ENCODE data around the gene DNM3.

Gene DNM3

DNA sequence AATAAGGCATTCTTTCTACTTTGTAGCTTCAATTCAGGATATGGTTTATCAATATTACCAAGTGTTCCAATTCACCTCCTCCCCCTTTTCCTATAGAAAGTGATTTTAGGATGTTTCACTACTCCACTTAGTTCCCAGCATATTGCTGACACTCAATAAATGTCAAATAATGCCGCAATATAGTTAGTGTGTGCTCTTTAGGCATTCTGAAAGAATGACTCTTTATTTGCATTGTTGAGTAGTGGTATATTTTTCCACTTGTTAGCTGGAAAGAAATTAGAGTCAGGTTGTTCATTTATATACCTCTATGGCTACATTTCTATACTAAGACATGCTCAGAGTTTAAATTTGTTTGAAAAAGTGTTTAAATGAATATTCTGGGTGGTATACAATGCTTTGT, 424.6 kb downstream of the DNM3 start:
- Histone ChIP-seq H3K27ac (ENCODE audit: insufficient read depth in 1 of 2, low read depth in 1 of 2, low read length in 2 of 2, poor library complexity in 1 of 2, severe bottlenecking in 2 of 2) (no peak overlapping the region), H3K4me1 (ENCODE audit: control extremely low read depth in 1 of 4, control insufficient read depth in 4 of 4, insufficient read depth in 4 of 4, low read length in 3 of 4) (no peaks in the 10 kb centered on the region), H3K4me3 (ENCODE audit: control insufficient read depth in 1 of 7, extremely low read depth in 1 of 7, insufficient read depth in 4 of 7, low read depth in 2 of 7, low read length in 6 of 7) (no peak overlapping the region), H3K9me3 (ENCODE audit: control extremely low read depth in 1 of 5, control insufficient read depth in 4 of 5, insufficient read depth in 2 of 5, low read depth in 1 of 5, low read length in 4 of 5) (peaks cover 0 to 14% (median 5%) of the 10 kb centered on the region in 5 experiments), H3K36me3 (ENCODE audit: control insufficient read depth in 4 of 4, insufficient read depth in 4 of 4, low read length in 3 of 4) (no peaks in the 10 kb centered on the region), H3K27me3 (replicated peaks in 2 of 5; ENCODE audit: control insufficient read depth in 4 of 5, insufficient read depth in 5 of 5, low read length in 4 of 5) (no peaks in the 10 kb centered on the region)
- POLR2A ChIA-PET = no interaction called here
- DNase-seq = no peak
- CTCF ChIA-PET = no interaction called here
- no CpG with 5 or more reads among the region's 1 CpG for WGBS (ENCODE audit: insufficient coverage)

DNA sequence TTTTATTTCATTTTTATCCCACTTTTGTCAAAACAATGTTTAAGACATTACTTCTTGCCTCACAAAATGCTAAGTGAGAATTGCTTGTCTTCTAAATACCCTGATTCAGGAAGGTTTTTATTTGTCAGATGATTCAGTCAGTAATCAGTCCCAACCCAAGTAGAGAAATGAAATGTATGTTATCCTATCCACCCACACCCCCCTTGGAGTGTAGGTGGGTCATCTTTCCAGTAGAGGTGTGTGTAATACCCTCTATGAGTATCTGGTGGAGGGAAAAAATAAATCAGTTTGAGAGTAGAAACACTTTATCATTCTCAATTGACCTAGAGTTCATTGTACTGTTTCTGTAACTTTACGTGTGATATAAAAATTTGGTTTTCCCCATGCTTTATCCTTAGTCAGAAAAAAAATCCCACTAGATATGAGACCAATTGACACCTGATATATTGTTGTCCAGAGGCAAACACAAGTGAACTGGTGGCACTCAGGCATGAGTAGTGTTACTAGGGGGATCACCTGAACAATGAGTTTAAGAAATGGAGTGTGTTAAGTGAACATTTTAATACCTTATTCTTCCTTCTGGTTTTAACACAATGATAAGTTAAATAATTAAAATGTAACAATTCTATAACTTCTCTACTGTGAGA, 425.4 kb downstream of the DNM3 start:
- Histone ChIP-seq H3K4me3 (ENCODE audit: control insufficient read depth in 1 of 7, extremely low read depth in 1 of 7, insufficient read depth in 4 of 7, low read depth in 2 of 7, low read length in 6 of 7) (no peak overlapping the region), H3K36me3 (ENCODE audit: control insufficient read depth in 4 of 4, insufficient read depth in 4 of 4, low read length in 3 of 4) (no peaks in the 10 kb centered on the region), H3K27ac (ENCODE audit: insufficient read depth in 1 of 2, low read depth in 1 of 2, low read length in 2 of 2, poor library complexity in 1 of 2, severe bottlenecking in 2 of 2) (no peak overlapping the region), H3K9me3 (ENCODE audit: control extremely low read depth in 1 of 5, control insufficient read depth in 4 of 5, insufficient read depth in 2 of 5, low read depth in 1 of 5, low read length in 4 of 5) (peaks cover 0 to 6% (median 2%) of the 10 kb centered on the region in 5 experiments), H3K27me3 (replicated peaks in 2 of 5; ENCODE audit: control insufficient read depth in 4 of 5, insufficient read depth in 5 of 5, low read length in 4 of 5) (no peaks in the 10 kb centered on the region), H3K4me1 (ENCODE audit: control extremely low read depth in 1 of 4, control insufficient read depth in 4 of 4, insufficient read depth in 4 of 4, low read length in 3 of 4) (no peaks in the 10 kb centered on the region)
- ChIA-PET CTCF (no interaction called here), POLR2A (no interaction called here)
- no CpG with 5 or more reads among the region's 1 CpG for WGBS (ENCODE audit: insufficient coverage)
- DNase-seq = no peak

DNA sequence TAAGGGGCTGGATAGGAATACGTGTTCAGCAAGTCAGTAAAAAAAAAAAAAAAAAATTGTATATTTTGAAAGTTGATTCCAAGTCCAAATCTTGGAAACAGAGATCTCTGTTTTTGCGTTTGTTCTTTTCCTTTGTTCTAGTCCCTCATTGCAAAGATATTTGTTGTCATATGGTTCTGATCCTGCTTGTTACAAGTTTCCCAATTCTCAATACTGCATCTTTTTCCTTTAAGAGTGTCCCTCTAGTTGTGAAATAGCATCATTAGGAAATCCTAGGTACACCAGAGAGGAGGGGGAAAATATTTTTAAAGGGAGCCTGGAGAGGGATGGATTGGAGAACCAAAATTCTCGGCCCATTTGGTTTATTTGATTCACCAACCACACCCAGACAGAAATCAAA, 426.9 kb downstream of the DNM3 start:
- H3K36me3 ChIP-seq (ENCODE audit: control insufficient read depth in 4 of 4, insufficient read depth in 4 of 4, low read length in 3 of 4) = no peaks in the 10 kb centered on the region
- H3K4me3 ChIP-seq (ENCODE audit: control insufficient read depth in 1 of 7, extremely low read depth in 1 of 7, insufficient read depth in 4 of 7, low read depth in 2 of 7, low read length in 6 of 7) = no peak overlapping the region
- peaks cover 0 to 2% (median 0%) of the 10 kb centered on the region in 5 experiments for H3K9me3 ChIP-seq (ENCODE audit: control extremely low read depth in 1 of 5, control insufficient read depth in 4 of 5, insufficient read depth in 2 of 5, low read depth in 1 of 5, low read length in 4 of 5)
- no peaks in the 10 kb centered on the region for H3K27me3 ChIP-seq (replicated peaks in 2 of 5; ENCODE audit: control insufficient read depth in 4 of 5, insufficient read depth in 5 of 5, low read length in 4 of 5)
- WGBS (ENCODE audit: insufficient coverage) = 100% methylated on average over 1 of the region's 3 CpGs
- CTCF ChIA-PET = no interaction called here
- no peak overlapping the region for H3K27ac ChIP-seq (ENCODE audit: insufficient read depth in 1 of 2, low read depth in 1 of 2, low read length in 2 of 2, poor library complexity in 1 of 2, severe bottlenecking in 2 of 2)
- no peaks in the 10 kb centered on the region for H3K4me1 ChIP-seq (ENCODE audit: control extremely low read depth in 1 of 4, control insufficient read depth in 4 of 4, insufficient read depth in 4 of 4, low read length in 3 of 4)
- POLR2A ChIA-PET = no interaction called here
- no peak for DNase-seq

- Histone ChIP-seq H3K27ac (ENCODE audit: insufficient read depth in 1 of 2, low read depth in 1 of 2, low read length in 2 of 2, poor library complexity in 1 of 2, severe bottlenecking in 2 of 2) (no peak overlapping the region), H3K9me3 (ENCODE audit: control extremely low read depth in 1 of 5, control insufficient read depth in 4 of 5, insufficient read depth in 2 of 5, low read depth in 1 of 5, low read length in 4 of 5) (no peaks in the 10 kb centered on the region), H3K27me3 (replicated peaks in 2 of 5; ENCODE audit: control insufficient read depth in 4 of 5, insufficient read depth in 5 of 5, low read length in 4 of 5) (no peaks in the 10 kb centered on the region), H3K4me1 (ENCODE audit: control extremely low read depth in 1 of 4, control insufficient read depth in 4 of 4, insufficient read depth in 4 of 4, low read length in 3 of 4) (no peaks in the 10 kb centered on the region), H3K36me3 (ENCODE audit: control insufficient read depth in 4 of 4, insufficient read depth in 4 of 4, low read length in 3 of 4) (no peaks in the 10 kb centered on the region), H3K4me3 (ENCODE audit: control insufficient read depth in 1 of 7, extremely low read depth in 1 of 7, insufficient read depth in 4 of 7, low read depth in 2 of 7, low read length in 6 of 7) (no peak overlapping the region)
- WGBS (ENCODE audit: insufficient coverage) = 86% methylated on average over 2 of the region's 5 CpGs
- no peak for DNase-seq
- CTCF ChIA-PET = no interaction called here
- POLR2A ChIA-PET = no interaction called here
These were observed 427.8 kb downstream of the DNM3 start for GRCh38 chr1:172269084-172269483.

DNA sequence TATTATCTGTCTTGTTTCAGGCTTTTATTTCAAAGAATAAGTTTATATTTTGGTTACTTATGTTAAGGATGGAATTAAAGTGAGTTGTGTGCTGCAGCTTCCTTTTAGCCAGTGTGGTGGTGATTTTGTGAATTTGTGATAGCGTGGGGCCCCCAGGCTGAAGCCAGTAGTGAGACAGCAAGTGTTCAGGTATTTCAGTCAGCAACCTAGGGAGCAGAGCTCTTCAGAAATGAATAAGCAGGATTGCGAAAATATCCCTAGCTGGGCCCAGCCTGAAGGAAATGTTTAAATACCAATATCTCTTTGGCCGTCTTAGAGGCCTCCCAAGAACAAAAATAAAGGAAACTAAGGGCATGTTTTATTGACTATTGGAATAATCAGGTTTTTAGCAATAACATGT, 428.3 kb downstream of the DNM3 start:
- ChIA-PET POLR2A (no interaction called here), CTCF (no interaction called here)
- Histone ChIP-seq H3K4me1 (ENCODE audit: control extremely low read depth in 1 of 4, control insufficient read depth in 4 of 4, insufficient read depth in 4 of 4, low read length in 3 of 4) (no peaks in the 10 kb centered on the region), H3K9me3 (ENCODE audit: control extremely low read depth in 1 of 5, control insufficient read depth in 4 of 5, insufficient read depth in 2 of 5, low read depth in 1 of 5, low read length in 4 of 5) (no peaks in the 10 kb centered on the region), H3K27me3 (replicated peaks in 2 of 5; ENCODE audit: control insufficient read depth in 4 of 5, insufficient read depth in 5 of 5, low read length in 4 of 5) (no peaks in the 10 kb centered on the region), H3K27ac (ENCODE audit: insufficient read depth in 1 of 2, low read depth in 1 of 2, low read length in 2 of 2, poor library complexity in 1 of 2, severe bottlenecking in 2 of 2) (no peak overlapping the region), H3K36me3 (ENCODE audit: control insufficient read depth in 4 of 4, insufficient read depth in 4 of 4, low read length in 3 of 4) (no peaks in the 10 kb centered on the region), H3K4me3 (ENCODE audit: control insufficient read depth in 1 of 7, extremely low read depth in 1 of 7, insufficient read depth in 4 of 7, low read depth in 2 of 7, low read length in 6 of 7) (no peak overlapping the region)
- 100% methylated on average over 2 of the region's 3 CpGs for WGBS (ENCODE audit: insufficient coverage)
- DNase-seq = no peak

- H3K4me1 ChIP-seq (ENCODE audit: control extremely low read depth in 1 of 4, control insufficient read depth in 4 of 4, insufficient read depth in 4 of 4, low read length in 3 of 4) = no peaks in the 10 kb centered on the region
- no peaks in the 10 kb centered on the region for H3K36me3 ChIP-seq (ENCODE audit: control insufficient read depth in 4 of 4, insufficient read depth in 4 of 4, low read length in 3 of 4)
- no peak overlapping the region for H3K4me3 ChIP-seq (ENCODE audit: control insufficient read depth in 1 of 7, extremely low read depth in 1 of 7, insufficient read depth in 4 of 7, low read depth in 2 of 7, low read length in 6 of 7)
- ChIA-PET POLR2A (no interaction called here), CTCF (no interaction called here)
- DNase-seq = no peak
- no CpG with 5 or more reads among the region's 3 CpGs for WGBS (ENCODE audit: insufficient coverage)
- H3K27me3 ChIP-seq (replicated peaks in 2 of 5; ENCODE audit: control insufficient read depth in 4 of 5, insufficient read depth in 5 of 5, low read length in 4 of 5) = no peaks in the 10 kb centered on the region
- no peak overlapping the region for H3K27ac ChIP-seq (ENCODE audit: insufficient read depth in 1 of 2, low read depth in 1 of 2, low read length in 2 of 2, poor library complexity in 1 of 2, severe bottlenecking in 2 of 2)
- no peaks in the 10 kb centered on the region for H3K9me3 ChIP-seq (ENCODE audit: control extremely low read depth in 1 of 5, control insufficient read depth in 4 of 5, insufficient read depth in 2 of 5, low read depth in 1 of 5, low read length in 4 of 5)
These were observed 429.3 kb downstream of the DNM3 start for GRCh38 chr1:172270605-172271004.

DNA sequence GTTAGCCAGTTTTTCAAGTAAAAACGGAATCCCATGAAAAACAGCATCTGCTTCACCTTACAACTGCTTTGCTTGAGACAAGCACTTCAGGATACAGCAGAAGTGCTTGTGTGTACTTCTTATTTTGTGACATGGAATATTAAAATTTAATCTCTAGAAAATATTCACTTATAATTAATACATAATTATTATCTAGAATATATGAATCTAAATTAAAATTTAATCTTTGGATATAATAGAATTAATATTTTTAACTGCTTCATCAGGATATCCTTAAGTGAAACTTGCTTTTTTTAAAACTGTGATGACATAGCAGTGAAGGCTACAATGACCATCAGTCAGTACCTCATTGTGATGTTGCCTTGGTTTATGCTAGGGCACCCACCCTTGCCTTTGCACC, 430.8 kb downstream of the DNM3 start:
- Histone ChIP-seq H3K27me3 (replicated peaks in 2 of 5; ENCODE audit: control insufficient read depth in 4 of 5, insufficient read depth in 5 of 5, low read length in 4 of 5) (no peaks in the 10 kb centered on the region), H3K4me1 (ENCODE audit: control extremely low read depth in 1 of 4, control insufficient read depth in 4 of 4, insufficient read depth in 4 of 4, low read length in 3 of 4) (no peaks in the 10 kb centered on the region), H3K9me3 (ENCODE audit: control extremely low read depth in 1 of 5, control insufficient read depth in 4 of 5, insufficient read depth in 2 of 5, low read depth in 1 of 5, low read length in 4 of 5) (no peaks in the 10 kb centered on the region), H3K27ac (ENCODE audit: insufficient read depth in 1 of 2, low read depth in 1 of 2, low read length in 2 of 2, poor library complexity in 1 of 2, severe bottlenecking in 2 of 2) (no peak overlapping the region), H3K4me3 (ENCODE audit: control insufficient read depth in 1 of 7, extremely low read depth in 1 of 7, insufficient read depth in 4 of 7, low read depth in 2 of 7, low read length in 6 of 7) (no peak overlapping the region), H3K36me3 (ENCODE audit: control insufficient read depth in 4 of 4, insufficient read depth in 4 of 4, low read length in 3 of 4) (no peaks in the 10 kb centered on the region)
- ChIA-PET CTCF (no interaction called here), POLR2A (no interaction called here)
- no peak for DNase-seq
- WGBS (ENCODE audit: insufficient coverage) = no CpG with 5 or more reads among the region's 1 CpG

All from common myeloid progenitor, CD34-positive (primary cell).